ENCODE results near the gene DDX27. TPM values are rescaled to one million over a fixed set of nuclear protein-coding genes. Genes with fewer than 3 reads are reported as not detected.

Gene DDX27
- total and polyA plus RNA-seq, 9 of the 15 experiments (the other 6 are each of a cell fraction or from before 2014, with no cell fraction given): 17.9 to 79.3 (median 57.0) TPM

DNA sequence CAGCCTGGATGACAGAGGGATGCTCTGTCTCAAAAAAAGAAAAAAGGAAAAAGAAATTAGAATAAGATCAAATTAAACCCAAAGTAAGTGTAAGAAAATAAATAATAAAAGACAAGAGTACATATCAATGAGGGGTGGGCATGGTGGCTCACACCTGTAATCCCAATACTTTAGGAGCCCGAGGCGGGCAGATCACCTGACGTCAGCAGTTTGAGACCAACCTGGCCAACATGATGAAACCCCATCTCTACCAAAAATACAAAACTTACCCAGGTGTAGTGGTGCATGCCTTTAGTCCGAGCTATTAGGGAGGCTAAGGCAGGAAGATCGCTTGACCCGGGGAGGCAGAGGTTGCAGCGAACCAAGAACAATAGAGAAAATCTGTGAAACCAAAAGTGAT, 16.2 kb upstream of the DDX27 start (continued):
- TF ChIP-seq MGA (IDR thresholded peaks at IDR 0.05): no peak
- TF ChIP-seq RCOR1 (IDR thresholded peaks at IDR 0.05; ENCODE audit: borderline replicate concordance in 1 of 2, low read depth in 2 of 2, low read length in 2 of 2): no peak
- TF ChIP-seq MAFG (tag; conservative IDR thresholded peaks at IDR 0.05): peak; percentile 17; the same call in 1 of the 2 replicates
- TF ChIP-seq, protein P1, sequence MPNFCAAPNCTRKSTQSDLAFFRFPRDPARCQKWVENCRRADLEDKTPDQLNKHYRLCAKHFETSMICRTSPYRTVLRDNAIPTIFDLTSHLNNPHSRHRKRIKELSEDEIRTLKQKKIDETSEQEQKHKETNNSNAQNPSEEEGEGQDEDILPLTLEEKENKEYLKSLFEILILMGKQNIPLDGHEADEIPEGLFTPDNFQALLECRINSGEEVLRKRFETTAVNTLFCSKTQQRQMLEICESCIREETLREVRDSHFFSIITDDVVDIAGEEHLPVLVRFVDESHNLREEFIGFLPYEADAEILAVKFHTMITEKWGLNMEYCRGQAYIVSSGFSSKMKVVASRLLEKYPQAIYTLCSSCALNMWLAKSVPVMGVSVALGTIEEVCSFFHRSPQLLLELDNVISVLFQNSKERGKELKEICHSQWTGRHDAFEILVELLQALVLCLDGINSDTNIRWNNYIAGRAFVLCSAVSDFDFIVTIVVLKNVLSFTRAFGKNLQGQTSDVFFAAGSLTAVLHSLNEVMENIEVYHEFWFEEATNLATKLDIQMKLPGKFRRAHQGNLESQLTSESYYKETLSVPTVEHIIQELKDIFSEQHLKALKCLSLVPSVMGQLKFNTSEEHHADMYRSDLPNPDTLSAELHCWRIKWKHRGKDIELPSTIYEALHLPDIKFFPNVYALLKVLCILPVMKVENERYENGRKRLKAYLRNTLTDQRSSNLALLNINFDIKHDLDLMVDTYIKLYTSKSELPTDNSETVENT (CRISPR knock-in tag; IDR thresholded peaks at IDR 0.05): no peak
- no peak for TF ChIP-seq FOXK1 (CRISPR knock-in tag; IDR thresholded peaks at IDR 0.05; ENCODE audit: borderline replicate concordance)
- TF ChIP-seq, protein P2, sequence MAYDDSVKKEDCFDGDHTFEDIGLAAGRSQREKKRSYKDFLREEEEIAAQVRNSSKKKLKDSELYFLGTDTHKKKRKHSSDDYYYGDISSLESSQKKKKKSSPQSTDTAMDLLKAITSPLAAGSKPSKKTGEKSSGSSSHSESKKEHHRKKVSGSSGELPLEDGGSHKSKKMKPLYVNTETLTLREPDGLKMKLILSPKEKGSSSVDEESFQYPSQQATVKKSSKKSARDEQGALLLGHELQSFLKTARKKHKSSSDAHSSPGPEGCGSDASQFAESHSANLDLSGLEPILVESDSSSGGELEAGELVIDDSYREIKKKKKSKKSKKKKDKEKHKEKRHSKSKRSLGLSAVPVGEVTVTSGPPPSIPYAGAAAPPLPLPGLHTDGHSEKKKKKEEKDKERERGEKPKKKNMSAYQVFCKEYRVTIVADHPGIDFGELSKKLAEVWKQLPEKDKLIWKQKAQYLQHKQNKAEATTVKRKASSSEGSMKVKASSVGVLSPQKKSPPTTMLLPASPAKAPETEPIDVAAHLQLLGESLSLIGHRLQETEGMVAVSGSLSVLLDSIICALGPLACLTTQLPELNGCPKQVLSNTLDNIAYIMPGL (CRISPR knock-in tag; IDR thresholded peaks at IDR 0.05): no peak
- no peak for TF ChIP-seq TBL1XR1 (IDR thresholded peaks at IDR 0.05; ENCODE audit: low read length in 2 of 2)
- no peak for TF ChIP-seq SAP30 (IDR thresholded peaks at IDR 0.05; ENCODE audit: borderline replicate concordance, insufficient read depth, low read depth, low read length, poor library complexity, severe bottlenecking)
